ENCODE data around the gene PER3. TPM values are rescaled to one million over a fixed set of nuclear protein-coding genes. Genes with fewer than 3 reads are reported as not detected.

PER3 gene
- total RNA-seq: 10 to 100 TPM in 3 of 4 donors, 1 to 10 TPM in 1; 4.8 to 15.1 (median 10.5) TPM
- polyA plus RNA-seq: 1 to 10 TPM; 1.4 to 2.0 (median 1.8) TPM
- long read RNA-seq, donor 1, partial matches to known transcripts: 2 of 4 reads
- long read RNA-seq, donor 1, other reads (novel, unspliced or antisense): 0 of 4 reads
- long read RNA-seq, donor 2, partial matches to known transcripts: 2 of 7 reads
- long read RNA-seq, donor 2, other reads (novel, unspliced or antisense): 5 of 7 reads

DNA sequence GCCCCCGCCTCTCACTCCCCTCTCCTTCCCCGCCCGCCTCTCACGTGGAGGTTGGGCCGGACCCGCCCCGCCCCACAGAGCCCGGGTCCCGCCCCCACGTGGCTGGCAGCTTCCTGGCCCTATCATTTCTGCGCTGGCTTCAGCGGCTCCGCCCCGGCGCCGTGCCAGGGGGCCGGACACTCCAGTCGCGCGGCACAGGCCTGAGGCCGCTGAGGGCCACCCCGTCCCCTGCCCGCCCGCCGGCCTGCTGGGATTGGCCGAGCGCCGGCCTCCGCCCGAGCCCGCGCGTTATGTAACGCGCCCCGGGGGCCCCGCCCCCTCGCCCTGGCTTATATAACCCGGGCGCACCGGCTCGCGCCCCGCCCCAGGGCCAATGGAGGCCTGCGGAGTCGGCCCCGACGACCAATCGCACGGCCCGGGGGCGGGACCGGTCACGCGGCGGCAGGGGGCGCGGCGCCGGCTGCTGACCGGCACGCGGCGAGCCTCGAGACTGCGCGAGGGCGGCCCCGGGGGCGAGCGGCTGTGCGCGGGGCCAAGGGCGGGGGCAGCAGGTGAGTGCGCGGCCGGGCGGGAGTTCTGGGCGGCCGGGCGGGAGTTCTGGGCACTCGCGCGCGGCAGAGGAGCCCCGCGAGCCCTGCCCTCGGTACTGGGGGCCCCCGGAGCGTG is at the start of gene PER3:
Gene PER3, plus strand, starts transcription at position 466 of the 666 bp plus-strand sequence. CDS start 587 bp downstream, outside the sequence.
- H3K27me3 ChIP-seq (ENCODE audit: insufficient read depth in 3 of 3, low read length in 2 of 3): no peaks in the 10 kb centered on the region
- H3K4me1 ChIP-seq: peaks cover 17% of the 10 kb centered on the region
- intact Hi-C loops (cut with DNase I): loop anchor here in 1 of 2 donors (10.0 kb wide), 1 partner anchor 121 kb away; no protein-coding TSS in a partner anchor
- ATAC-seq (peak; percentile 93 to 97 (median 94)), DNase-seq (peak; percentile 99)
- H3K4me3 ChIP-seq: peak within 1 kb of the TSS; percentile 89
- H3K27ac ChIP-seq: peak within 1 kb of the TSS; percentile 96
- H3K36me3 ChIP-seq (ENCODE audit: insufficient read depth in 1 of 2, low read depth in 1 of 2): peaks cover 6 to 60% of the 10 kb centered on the region in 2 donors
- no peaks in the 10 kb centered on the region for H3K9me3 ChIP-seq
- WGBS, 3 donors: 0 to 1% (median 0%) methylated on average over 29 to 90 of the region's 90 CpGs
- TF ChIP-seq, protein P1, sequence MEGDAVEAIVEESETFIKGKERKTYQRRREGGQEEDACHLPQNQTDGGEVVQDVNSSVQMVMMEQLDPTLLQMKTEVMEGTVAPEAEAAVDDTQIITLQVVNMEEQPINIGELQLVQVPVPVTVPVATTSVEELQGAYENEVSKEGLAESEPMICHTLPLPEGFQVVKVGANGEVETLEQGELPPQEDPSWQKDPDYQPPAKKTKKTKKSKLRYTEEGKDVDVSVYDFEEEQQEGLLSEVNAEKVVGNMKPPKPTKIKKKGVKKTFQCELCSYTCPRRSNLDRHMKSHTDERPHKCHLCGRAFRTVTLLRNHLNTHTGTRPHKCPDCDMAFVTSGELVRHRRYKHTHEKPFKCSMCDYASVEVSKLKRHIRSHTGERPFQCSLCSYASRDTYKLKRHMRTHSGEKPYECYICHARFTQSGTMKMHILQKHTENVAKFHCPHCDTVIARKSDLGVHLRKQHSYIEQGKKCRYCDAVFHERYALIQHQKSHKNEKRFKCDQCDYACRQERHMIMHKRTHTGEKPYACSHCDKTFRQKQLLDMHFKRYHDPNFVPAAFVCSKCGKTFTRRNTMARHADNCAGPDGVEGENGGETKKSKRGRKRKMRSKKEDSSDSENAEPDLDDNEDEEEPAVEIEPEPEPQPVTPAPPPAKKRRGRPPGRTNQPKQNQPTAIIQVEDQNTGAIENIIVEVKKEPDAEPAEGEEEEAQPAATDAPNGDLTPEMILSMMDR (IDR thresholded peaks at IDR 0.05): no peak

DNA sequence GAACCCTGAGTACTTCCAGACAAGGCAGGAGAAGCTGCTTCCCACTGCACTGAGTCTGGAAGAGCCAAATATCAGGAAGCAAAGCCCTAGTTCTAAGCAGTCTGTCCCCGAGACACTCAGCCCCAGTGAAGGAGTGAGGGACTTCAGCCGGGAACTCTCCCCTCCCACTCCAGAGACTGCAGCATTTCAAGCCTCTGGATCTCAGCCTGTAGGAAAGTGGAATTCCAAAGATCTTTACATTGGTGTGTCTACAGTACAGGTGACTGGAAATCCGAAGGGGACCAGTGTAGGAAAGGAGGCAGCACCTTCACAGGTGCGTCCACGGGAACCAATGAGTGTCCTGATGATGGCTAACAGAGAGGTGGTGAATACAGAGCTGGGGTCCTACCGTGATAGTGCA is 46.0 kb upstream of the PER3 start:
- peaks cover 0 to 12% of the 10 kb centered on the region in 2 donors for H3K36me3 ChIP-seq (ENCODE audit: insufficient read depth in 1 of 2, low read depth in 1 of 2)
- WGBS, 3 donors: 92 to 96% (median 93%) methylated on average over 6 of the region's 6 CpGs
- intact Hi-C loops (cut with DNase I): no loop called here
- H3K4me3 ChIP-seq: no peak overlapping the region
- DNase-seq (no peak), ATAC-seq (no peak)
- TF ChIP-seq, protein P1 (IDR thresholded peaks at IDR 0.05): no peak
- H3K4me1 ChIP-seq: no peaks in the 10 kb centered on the region
- H3K27ac ChIP-seq: no peak overlapping the region
- H3K27me3 ChIP-seq (ENCODE audit: insufficient read depth in 3 of 3, low read length in 2 of 3): no peaks in the 10 kb centered on the region
- no peaks in the 10 kb centered on the region for H3K9me3 ChIP-seq

DNA sequence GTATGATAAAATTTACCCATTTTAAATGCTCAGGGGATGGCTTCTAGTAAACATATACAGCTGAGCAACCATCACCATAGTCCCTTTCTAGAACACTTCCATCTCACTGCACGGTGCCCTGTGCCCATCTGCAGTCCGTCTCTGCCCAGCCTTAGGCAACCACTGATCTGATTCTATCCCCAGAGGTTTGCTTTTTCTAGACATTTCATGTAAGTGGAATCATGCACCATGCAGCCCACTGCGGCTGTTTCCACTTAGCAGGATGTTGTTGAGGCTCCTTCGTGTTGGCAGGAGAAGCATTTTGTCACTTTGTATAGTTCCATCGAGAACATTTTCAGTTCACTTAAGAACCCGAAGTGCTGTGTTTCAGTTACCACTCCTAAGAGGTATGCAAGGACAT is 40.7 kb upstream of the PER3 start:
- Histone ChIP-seq H3K4me3 (no peak overlapping the region), H3K4me1 (no peaks in the 10 kb centered on the region), H3K36me3 (ENCODE audit: insufficient read depth in 1 of 2, low read depth in 1 of 2) (peaks cover 0 to 7% of the 10 kb centered on the region in 2 donors), H3K27ac (no peak overlapping the region), H3K27me3 (ENCODE audit: insufficient read depth in 3 of 3, low read length in 2 of 3) (no peaks in the 10 kb centered on the region), H3K9me3 (no peaks in the 10 kb centered on the region)
- DNase-seq: no peak
- intact Hi-C loops (cut with DNase I): no loop called here
- 86 to 90% (median 89%) methylated on average over 6 of the region's 6 CpGs for WGBS, 3 donors
- TF ChIP-seq, protein P1 (IDR thresholded peaks at IDR 0.05): no peak
- no peak for ATAC-seq

DNA sequence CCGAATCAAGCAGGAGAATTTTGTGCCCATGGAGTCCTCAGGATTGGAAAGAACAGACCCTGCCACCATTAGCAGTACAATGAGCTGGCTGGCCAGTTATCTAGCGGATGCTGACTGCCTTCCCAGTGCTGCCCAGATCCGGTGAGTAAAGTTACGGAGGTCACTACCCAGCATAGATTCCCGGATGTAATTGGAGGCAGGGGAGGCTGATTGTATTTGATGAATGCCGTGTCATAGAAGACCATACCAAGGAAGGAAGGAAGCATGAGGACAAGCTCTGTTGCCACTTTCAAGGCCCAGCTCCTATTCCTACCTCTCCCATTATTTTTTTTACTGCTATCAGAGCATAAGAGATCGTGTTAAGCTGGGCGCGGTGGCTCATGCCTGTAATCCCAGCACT is 39.2 kb upstream of the PER3 start:
- intact Hi-C loops (cut with DNase I): no loop called here
- Histone ChIP-seq H3K27me3 (ENCODE audit: insufficient read depth in 3 of 3, low read length in 2 of 3) (no peaks in the 10 kb centered on the region), H3K9me3 (no peaks in the 10 kb centered on the region), H3K27ac (no peak overlapping the region), H3K4me3 (no peak overlapping the region), H3K4me1 (no peaks in the 10 kb centered on the region), H3K36me3 (ENCODE audit: insufficient read depth in 1 of 2, low read depth in 1 of 2) (peaks cover 0 to 5% of the 10 kb centered on the region in 2 donors)
- TF ChIP-seq, protein P1 (IDR thresholded peaks at IDR 0.05): no peak
- WGBS, 3 donors: 90 to 93% (median 92%) methylated on average over 9 of the region's 9 CpGs
- DNase-seq (no peak), ATAC-seq (no peak)
